ENCODE data around the gene PTCD1. TPM values are rescaled to one million over a fixed set of nuclear protein-coding genes. Genes with fewer than 3 reads are reported as not detected.
A peak's percentile ranks its signal among the peaks of the same experiment; 100 is the strongest.
"Not testable (repeated sequence)": the region's sequence is repeated elsewhere in the genome, so short reads cannot be mapped to it uniquely, and the experiment has no call there.

Gene PTCD1
- total RNA-seq, 1 donor from 2014 or later: 6.8 TPM

GRCh38 chr7:99407872-99408378 lies 30.7 kb downstream of the PTCD1 start:
- DNase-seq: peak; percentile 80

- DNase-seq: no peak
These were observed 32.0 kb downstream of the PTCD1 start for GRCh38 chr7:99406557-99406956.

- DNase-seq: no peak
These were observed 33.6 kb downstream of the PTCD1 start for GRCh38 chr7:99404977-99405320.

- no peak for DNase-seq
These were observed 34.2 kb downstream of the PTCD1 start for GRCh38 chr7:99404235-99404976.

- no peak for DNase-seq
These were observed 34.8 kb downstream of the PTCD1 start for GRCh38 chr7:99403764-99404163.

GRCh38 chr7:99402854-99403253 lies 35.7 kb downstream of the PTCD1 start:
- no peak for DNase-seq

GRCh38 chr7:99399597-99399996 lies 39.0 kb downstream of the PTCD1 start:
- no peak for DNase-seq

GRCh38 chr7:99398891-99399445 lies 39.6 kb downstream of the PTCD1 start:
- no peak for DNase-seq

- no peak for DNase-seq
These were observed 41.2 kb downstream of the PTCD1 start for GRCh38 chr7:99397297-99397983.

- no peak for DNase-seq
These were observed 41.9 kb downstream of the PTCD1 start for GRCh38 chr7:99396418-99397296.

GRCh38 chr7:99395616-99396327 lies 42.8 kb downstream of the PTCD1 start:
- DNase-seq: no peak

- DNase-seq: no peak
These were observed 44.5 kb downstream of the PTCD1 start for GRCh38 chr7:99394188-99394502.

- no peak for DNase-seq
These were observed 45.0 kb downstream of the PTCD1 start for GRCh38 chr7:99393355-99394187.

- DNase-seq: peak; percentile 64
These were observed 45.8 kb downstream of the PTCD1 start for GRCh38 chr7:99392659-99393354.

- no peak for DNase-seq
These were observed 46.6 kb downstream of the PTCD1 start for GRCh38 chr7:99392046-99392445.

GRCh38 chr7:99390941-99391602 lies 47.5 kb downstream of the PTCD1 start:
- DNase-seq: no peak

- DNase-seq: no peak
These were observed 48.8 kb downstream of the PTCD1 start for GRCh38 chr7:99389772-99390171.

- DNase-seq: no peak
These were observed 50.7 kb downstream of the PTCD1 start for GRCh38 chr7:99387912-99388311.

GRCh38 chr7:99387239-99387635 lies 51.4 kb downstream of the PTCD1 start:
- DNase-seq: not testable (repeated sequence)

- DNase-seq: peak; percentile 71
These were observed 51.9 kb downstream of the PTCD1 start for GRCh38 chr7:99386584-99387238.

All from dermis blood vessel endothelial cell (primary cell).